IPS-18a (cell line): ENCODE results near the gene TANGO2.
A peak's percentile ranks its signal among the peaks of the same experiment; 100 is the strongest.

Source experiments
- H3K27ac ChIP-seq: one replicate; pipeline ENCODE4 v1.5.1; 2013; ENCODE audit warnings: low read length
- H3K27me3 ChIP-seq: one replicate; pipeline ENCODE4 v1.6.1; 2013; ENCODE audit warnings: mild to moderate bottlenecking, low read length; ENCODE audit not compliant: control insufficient read depth, insufficient read depth
- H3K36me3 ChIP-seq: one replicate; pipeline ENCODE4 v1.6.1; 2013; ENCODE audit warnings: low read depth, low read length; ENCODE audit not compliant: control insufficient read depth
- H3K4me1 ChIP-seq: one replicate; pipeline ENCODE4 v1.6.1; 2013; ENCODE audit warnings: low read depth, low read length; ENCODE audit not compliant: control insufficient read depth
- H3K4me3 ChIP-seq: one replicate; pipeline ENCODE4 v1.5.1; 2013; ENCODE audit warnings: low read length
- H3K9ac ChIP-seq: one replicate; pipeline ENCODE4 v1.6.1; 2013; ENCODE audit warnings: mild to moderate bottlenecking, low read length, moderate library complexity
- H3K9me3 ChIP-seq: one replicate; pipeline ENCODE4 v1.6.1; 2013; ENCODE audit warnings: low read depth, low read length; ENCODE audit not compliant: control insufficient read depth

Gene TANGO2

GRCh38 chr22:20116376-20116950 lies 95.6 kb downstream of the TANGO2 start:
- no peaks in the 10 kb centered on the region for H3K27me3 ChIP-seq
- peaks cover 44% of the 10 kb centered on the region for H3K36me3 ChIP-seq
- peak overlapping the region; percentile 83 for H3K4me3 ChIP-seq
- H3K27ac ChIP-seq, result peak overlapping the region; percentile 15
- H3K4me1 ChIP-seq, result peaks cover 6% of the 10 kb centered on the region
- H3K9ac ChIP-seq, result peak overlapping the region; percentile 83
- H3K9me3 ChIP-seq, result no peaks in the 10 kb centered on the region
